ENCODE data around the gene CRACR2A.

The CRACR2A gene

DNA sequence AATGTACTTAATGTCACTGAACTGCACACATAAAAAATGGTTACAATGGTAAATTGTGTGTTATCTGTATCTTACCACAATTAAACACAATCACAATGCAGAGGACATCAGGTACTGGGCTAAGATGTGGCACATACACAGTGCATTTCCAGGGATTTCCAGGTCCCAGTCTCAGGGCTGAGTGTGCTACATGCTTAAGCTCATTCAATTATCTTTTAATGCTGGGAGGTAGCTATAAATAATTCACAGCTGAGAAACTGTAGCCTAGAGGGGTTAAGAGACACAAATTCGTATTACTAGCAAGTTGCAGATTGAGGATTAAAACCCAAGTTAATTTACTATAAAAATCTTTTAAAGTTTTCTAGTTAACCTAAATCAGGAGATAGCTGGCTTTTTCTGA is 67.1 kb downstream of the CRACR2A start:
- in situ Hi-C loops (cut with MboI; ENCODE audit: low sequenced_read_pairs): no loop called here

DNA sequence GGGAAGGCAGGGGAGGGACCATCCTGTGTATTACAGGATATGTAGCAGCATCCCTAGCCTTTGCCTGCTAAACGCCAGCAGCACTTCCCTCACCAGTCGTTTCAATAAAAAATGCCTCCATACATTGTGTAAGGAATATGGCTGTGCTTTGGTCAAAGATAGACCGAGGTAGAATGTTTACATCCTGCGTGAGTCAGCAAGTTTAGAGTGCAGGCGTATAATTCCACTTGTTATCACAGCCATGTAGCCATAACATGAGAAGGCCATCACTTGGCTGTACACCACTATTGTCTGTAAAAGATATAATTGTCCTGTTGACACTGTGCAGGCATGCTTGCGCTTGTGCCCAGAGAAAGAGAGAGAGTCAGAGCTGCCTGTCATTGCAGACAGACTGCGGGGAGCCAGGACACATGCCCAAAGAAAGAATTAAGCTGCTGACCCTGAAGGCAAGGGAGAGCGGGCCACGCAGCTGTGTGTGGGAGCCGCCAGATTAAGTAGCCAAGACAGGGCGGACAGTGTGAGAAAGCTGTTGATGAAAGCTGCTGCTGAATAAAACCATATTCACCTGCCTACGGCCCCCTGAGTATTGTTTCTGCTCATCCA is 68.4 kb downstream of the CRACR2A start:
- in situ Hi-C loops (cut with MboI; ENCODE audit: low sequenced_read_pairs): no loop called here

DNA sequence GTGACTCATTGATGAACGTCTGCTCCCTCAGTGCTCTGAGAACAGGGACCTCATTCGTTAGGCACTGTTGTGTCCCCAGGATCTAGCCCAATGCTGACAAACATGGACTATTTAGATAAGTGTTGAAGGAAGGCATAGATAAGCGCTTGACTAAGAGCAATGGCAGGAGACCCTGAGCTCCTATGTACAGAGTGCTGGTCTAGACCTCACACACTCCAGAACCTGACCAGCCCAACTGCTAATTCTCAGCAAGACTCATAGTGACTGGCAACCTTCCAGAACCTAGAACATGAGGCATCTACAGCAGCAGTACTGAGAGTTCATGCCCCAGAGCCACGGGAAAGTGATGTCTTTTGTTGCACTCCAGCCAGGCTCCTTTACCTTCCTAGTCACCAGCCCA is 69.2 kb downstream of the CRACR2A start:
- in situ Hi-C loops (cut with MboI; ENCODE audit: low sequenced_read_pairs): no loop called here

DNA sequence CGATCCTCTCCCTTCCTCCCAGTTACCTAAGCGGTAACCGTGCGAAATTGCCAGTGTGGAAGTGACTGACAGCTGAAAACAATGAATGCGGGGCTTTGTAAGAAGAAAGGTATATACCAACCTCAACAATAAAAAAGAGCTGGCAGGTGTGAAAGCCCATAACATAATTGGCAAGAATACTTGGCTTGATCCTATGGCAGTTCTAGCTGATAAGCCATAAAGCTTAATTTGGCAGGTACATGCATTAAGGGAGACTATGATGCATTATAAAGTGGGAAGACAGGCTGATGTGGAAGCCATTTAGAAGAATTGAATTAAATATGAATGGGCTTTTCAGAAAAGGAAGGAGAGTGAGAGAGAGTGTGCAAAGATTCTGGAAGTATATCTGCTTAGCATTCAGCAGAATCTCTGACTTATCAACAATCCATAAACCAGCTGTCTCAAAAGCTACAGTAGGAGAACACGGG is 71.3 kb downstream of the CRACR2A start:
- in situ Hi-C loops (cut with MboI; ENCODE audit: low sequenced_read_pairs): no loop called here

DNA sequence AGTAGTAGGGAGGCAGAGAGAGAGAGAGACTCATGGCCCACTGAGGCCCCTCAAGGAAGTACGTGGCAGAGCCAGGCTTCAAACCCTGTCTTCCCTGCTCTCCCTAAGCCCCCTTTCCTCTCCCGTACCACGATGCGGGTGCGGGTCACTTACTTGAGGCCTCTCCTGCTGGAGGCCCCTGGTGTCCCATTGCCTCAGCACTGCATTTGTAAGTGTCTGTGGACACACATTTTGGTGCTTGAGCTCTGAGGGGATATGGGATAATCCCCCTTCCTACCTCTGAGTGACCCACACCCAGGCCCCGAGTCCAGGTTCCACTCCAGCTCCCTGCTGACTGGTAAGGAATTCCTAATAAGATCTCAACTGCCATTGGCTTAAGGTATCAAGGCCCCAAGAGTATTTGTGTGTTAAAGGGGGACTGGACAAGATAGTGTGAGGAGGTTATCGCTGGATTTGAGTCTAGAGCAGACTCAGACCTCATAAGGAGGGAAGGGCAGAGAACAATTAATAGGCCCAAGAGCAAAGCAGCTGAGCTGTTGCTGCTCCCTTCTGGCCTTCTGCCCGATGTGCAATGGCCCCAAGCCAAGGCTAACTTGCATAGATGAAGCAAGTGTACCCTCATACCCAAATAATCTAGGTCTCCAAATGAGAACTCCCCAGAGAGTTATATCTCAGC is 71.9 kb downstream of the CRACR2A start:
- in situ Hi-C loops (cut with MboI; ENCODE audit: low sequenced_read_pairs): no loop called here

DNA sequence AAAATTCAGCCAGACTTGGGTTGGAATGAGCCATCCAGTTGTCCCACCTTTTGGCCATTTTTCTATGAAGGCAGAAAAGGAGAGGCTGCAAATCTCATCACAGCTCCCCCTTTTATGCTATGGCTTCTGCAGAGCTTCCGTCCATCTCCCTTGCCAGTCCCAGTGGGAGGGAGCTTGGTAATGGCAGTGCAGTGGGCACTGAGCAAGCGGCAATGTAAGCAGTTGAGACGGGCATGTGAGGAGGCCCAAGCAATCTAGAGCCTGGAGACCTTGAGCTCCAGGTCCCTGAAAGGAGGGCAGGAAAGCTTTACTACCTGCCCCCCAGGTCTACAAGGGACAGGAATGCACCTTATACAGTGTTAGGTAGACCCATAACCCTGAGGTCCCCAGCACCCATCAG is 73.1 kb downstream of the CRACR2A start:
- in situ Hi-C loops (cut with MboI; ENCODE audit: low sequenced_read_pairs): no loop called here

DNA sequence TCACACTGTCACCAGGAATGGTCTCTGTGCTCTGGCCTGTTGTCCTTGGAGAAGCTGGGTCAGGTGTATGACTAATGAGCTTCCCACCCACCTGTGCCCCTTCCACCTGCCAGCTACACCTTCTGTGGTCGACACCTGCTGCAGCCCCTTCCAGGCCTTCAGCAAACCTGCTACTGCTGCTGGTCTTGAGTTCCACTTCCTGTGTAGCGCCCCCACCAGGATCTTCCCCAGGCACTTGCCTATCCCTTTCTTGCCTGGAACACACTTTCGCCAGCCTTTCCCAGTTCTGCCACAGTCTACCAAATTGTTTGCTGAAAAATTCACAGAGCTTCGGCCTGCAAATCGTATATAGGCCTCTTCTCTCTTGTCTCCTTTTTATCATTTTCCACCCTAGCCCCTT is 75.3 kb downstream of the CRACR2A start:
- in situ Hi-C loops (cut with MboI; ENCODE audit: low sequenced_read_pairs): no loop called here

DNA sequence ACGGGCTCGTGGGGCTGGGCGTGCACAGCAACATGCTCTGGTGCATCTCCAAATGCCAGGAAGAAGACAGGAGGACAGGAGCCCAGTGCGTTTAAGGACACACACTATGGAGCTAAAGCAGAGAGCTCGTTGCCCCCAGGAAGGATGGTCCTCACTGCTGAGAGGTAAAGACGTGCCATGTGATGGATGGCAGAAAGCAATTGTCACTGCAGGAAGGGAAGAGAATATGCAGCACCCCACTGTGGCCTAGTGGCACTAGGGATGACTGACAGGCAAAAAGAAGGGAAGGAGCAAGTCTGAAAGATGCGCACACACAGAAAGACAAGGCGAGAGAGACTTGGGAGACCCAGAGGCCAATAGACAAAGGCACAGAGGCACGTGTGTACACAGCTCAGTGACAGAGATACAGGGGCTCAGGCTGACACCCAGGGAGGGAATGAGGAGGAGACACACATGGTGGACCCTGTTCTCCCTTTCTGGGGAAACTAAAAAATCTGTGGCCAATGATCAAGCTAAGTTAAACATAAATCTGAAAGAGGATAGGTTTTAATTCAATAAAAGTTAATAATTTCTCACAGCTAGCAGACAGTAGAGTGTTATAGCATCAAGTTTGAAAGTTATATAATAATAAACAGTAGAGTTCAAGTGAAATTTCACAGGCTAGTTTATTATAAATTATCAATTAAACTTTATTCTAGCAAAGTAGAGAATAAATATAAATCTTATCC is 78.8 kb downstream of the CRACR2A start:
- in situ Hi-C loops (cut with MboI; ENCODE audit: low sequenced_read_pairs): no loop called here

DNA sequence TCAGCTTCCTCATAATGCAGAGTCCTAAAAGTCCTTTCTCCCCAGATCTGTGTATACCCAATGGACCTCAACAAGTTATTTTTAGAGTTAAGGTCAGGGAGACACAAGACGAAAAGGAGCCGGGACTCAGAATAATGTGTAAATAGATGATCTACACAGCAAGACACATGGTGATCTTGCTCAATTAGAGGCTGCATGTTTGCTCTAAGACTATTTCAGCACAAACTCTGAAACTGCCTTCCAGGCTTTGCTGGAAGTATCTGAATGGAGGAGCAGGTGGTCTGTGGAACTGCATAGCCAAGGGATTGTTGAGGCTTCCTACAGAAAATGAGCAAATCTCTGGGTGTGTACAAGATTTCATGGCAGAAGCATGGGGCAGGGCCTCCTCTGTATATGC is 80.8 kb downstream of the CRACR2A start:
- in situ Hi-C loops (cut with MboI; ENCODE audit: low sequenced_read_pairs): no loop called here

DNA sequence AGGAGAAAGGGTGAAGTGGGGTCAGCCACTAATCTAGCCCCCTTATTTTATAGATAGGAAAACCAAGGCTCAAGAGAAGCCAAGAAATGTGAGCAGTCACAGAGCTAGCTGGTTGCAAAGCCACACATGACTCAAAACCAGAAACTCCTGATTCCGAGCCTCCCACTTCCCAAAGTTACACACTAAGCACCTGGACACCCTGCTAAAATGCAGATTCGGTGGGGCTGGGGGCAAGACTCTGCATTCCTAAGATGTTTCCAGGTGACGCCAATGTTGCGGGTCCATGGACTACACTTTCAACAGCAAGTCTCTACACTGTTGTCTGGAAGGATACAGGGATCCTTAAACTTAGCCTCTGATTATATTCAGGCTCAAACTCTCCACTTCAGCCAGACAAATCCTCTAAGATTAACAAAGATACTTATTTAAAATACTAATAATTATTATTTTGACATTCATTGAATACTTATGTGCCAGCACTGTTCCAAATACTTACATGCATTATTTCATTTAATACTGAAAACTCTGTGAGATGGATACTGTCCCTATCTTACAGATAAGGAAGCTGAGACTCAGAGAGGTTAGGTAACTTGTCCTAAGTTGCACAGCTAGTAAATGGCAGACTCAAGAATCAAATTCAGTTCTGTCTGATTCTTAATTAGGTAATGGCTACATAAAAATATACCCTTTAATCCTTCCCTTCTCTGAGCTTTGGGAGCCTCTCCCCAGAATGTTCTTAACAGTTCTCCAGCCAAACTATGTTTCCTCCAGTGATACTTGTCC is 81.4 kb downstream of the CRACR2A start:
- in situ Hi-C loops (cut with MboI; ENCODE audit: low sequenced_read_pairs): no loop called here

DNA sequence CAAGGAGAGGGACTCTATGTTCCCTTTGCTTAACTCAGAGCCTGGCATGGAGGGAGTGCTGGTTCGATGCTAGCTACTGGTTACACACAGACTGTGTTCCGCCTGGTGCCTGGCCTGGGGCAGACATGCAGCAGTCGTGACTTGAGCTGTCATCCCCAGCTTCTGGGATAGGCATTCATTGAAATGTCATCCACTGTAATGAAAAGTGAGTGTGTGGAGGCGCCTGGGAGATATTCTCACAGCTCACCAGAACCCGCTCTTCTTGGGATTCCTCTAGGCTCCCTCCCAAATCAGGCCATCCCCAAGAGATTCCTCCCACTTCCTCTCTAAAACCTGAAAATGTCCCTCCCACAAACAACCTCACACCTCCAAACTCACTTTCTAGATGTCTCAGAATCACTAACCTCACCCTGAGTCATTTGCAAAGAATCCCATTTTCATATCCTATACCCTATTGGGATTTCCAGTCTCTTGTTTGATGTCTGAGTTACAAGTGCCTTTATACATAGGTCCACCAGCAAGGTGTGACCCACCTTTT is 82.8 kb downstream of the CRACR2A start:
- in situ Hi-C loops (cut with MboI; ENCODE audit: low sequenced_read_pairs): no loop called here

DNA sequence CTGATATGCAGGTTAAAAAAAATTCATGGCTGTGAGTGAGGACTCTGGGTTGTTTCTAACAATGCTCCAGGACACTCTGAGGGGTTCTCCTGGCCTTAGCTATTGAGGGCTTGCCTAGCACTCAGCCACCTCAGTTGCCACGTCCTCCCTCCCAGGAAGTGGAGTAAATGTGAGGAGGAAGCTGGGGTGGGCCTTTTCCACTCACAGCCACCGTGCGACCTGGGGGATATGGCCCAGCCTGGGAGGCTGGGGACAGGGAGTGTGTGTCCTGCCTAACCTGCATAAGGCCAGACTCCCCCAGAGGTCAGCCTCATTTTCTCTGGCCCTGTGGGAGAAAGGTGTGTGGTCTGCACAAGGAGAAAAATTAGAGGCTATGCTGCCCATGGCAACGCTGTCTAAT is 83.3 kb downstream of the CRACR2A start:
- in situ Hi-C loops (cut with MboI; ENCODE audit: low sequenced_read_pairs): no loop called here

DNA sequence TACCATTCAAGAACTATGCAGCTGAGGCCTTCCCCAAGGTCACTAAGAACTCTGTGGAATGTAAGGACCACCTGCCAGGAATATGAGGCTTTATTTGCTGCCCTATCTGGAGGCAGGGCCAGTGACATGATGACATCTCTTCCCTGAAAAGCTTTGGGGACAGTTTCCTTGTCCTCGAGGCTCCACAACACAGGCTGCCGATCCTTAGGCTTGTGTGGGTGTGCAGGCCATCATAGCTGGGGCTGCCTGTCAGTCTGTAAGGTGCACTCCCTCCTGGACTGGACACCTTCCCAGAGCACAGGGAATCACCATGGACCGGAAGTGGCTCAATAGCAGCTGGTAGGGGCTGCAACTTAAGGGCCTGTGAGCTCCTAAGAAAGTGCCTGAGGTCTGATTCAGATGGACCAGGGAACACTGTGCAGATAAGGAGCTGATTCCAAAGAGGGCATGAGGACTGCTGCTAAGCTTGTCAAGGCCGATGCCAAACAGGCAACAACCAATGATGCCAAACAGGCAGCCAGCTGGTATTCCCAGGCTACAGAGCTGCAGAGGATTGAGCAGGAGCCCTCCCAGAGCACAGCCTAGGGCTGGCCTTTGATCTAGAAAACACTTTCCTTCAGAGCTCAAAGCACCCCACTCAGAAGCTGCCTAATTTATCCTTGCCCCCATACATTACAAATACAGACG is 84.3 kb downstream of the CRACR2A start:
- in situ Hi-C loops (cut with MboI; ENCODE audit: low sequenced_read_pairs): no loop called here

DNA sequence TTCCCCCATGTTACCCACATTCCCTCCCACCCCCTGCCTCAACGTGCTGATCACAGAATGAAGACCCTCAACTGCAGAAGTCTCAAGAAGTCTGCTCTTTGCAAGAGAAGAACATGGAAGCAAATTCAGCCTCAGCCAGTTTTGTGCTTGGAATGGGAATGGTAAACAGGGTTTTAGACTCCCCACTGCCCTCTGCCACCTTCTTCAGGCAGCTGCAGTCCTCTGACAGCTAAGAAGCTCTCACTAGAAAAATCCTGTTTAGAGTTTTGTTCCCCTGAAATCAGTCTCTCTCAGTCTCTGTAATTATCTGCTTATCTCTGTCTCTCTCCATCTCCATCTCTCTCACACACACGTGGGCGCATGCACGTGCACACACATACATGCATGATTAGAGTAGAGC is 85.4 kb downstream of the CRACR2A start:
- in situ Hi-C loops (cut with MboI; ENCODE audit: low sequenced_read_pairs): no loop called here

DNA sequence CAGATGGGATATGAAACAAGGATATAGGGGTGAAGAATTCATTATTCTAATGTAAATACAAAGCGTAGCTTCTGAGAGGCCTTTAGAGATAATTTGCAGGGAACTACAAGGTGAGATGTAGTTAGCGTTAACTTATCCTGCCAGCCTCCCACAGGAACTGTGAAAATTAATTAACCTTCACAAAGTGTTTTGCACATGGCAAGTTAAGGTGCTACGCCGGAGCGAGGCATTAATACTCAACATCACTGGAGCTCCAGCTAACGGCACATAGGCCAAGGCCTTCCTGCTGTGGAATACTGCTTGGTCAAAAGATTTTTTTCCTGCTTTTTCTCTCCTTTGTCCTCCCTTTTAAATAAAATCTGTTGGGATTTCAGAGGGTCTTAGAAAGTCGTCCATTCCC is 86.5 kb downstream of the CRACR2A start:
- in situ Hi-C loops (cut with MboI; ENCODE audit: low sequenced_read_pairs): no loop called here

DNA sequence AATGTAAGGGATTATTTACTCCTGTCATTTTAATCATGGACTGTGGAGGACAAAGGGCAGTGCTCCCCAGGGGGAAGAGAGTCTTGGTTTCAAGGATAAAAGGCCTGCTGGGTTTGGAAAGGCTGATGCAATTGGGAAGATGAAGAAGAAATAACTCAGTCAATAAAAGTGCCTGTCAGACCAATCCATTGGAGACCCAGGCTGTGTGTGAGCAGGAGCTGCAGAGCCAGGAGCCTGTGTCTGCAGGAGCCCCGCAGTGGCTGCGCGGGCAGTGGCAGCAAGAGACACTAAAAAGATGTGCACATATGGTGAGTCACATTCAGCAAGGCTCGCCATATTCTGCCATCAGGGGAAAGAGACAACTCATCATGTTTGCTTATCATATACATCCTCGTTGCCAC is 90.4 kb downstream of the CRACR2A start:
- in situ Hi-C loops (cut with MboI; ENCODE audit: low sequenced_read_pairs): no loop called here

DNA sequence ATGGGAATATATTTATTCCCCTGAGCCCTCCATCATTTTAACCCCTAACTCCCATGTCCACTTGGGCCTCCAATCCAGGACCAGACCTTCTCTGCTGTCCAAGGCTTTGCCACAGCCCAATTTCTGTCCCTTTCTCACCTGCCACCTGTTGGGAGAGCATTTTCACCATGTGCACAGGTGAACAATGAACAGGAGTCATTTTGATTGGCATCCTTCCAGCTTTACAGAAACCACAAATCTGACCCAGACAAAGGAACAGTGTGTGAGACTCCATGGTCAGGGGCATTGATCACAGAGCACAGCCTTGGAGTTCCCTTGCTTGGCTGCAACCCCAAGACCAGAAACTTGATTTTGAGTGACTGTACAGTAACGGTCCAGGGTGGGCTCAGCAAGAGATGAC is 91.9 kb downstream of the CRACR2A start:
- in situ Hi-C loops (cut with MboI; ENCODE audit: low sequenced_read_pairs): no loop called here

DNA sequence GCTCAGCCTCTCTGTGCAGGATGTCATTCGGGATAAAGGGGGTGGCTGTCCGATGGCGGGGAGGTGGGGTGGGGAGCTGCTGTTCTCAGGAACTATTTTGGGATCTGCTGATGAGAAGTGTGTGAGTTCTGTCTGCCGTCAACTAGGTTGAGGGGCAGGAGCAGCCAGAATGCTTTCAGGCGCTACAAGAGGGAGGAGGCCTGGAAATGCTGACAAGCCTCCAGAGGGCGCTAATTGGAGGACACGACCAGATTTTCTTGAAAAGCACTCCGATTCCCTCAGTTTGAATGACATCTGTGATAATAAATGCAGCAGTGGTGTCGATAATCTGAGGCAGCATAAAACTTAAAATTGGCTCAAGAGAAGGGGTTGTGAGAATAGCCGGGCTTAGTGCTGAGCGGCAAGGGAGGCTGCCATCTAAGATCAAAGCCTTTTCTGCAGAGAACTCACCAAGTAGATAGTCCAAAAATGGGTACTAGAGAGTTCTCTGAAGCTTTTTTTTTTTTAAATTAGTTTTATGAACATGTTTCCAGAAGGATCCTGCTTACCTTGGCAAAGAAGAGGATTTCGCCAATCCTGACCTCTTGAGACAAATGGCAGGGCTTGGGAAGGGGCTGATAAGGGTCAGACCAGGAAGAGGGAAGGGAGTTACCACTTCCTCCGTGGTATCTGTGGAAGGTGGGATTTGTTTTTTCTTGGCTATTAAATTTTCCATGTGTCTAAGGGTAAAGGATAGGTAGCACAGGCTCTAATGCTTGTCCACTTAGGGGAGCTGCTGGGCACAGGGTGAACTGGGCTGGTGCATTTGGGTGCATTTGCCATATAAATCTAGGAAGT is 94.4 kb downstream of the CRACR2A start:
- in situ Hi-C loops (cut with MboI; ENCODE audit: low sequenced_read_pairs): no loop called here

DNA sequence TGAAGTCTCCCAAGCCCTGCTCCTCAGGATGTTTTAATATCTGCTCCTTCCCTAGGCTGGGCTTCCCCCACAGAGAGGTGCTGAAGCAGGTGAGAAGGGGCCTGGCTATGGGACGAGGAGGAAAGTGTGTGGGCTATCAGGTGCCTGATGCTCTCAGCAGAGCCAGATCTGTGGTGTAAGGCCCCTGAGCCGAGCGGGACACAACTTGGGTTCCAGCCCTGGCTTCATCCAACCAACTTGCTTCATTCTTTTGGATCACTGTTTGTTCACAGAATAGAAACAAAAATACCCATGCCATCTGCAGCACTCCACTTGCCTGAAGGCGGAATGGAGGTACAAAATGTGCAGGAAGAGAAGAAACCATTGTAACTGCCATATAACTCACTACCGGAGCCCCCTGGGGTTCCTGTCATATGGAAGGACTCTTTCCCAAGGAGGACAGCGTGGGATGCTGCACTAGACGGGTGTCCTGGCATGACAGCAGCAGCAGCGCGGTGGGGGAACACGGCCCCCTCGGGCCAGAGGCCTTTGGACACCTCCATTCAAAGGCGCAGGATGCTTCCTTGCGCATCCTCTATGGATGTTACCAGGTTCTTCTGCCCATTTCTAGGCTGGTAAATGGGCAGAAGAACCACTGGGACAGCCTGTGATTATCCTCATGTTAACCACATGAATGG is 95.8 kb downstream of the CRACR2A start:
- in situ Hi-C loops (cut with MboI; ENCODE audit: low sequenced_read_pairs): no loop called here

Data from HL-60/S4 (cell line).